GM19463 (cell line): Measurements from ENCODE around the gene UGGT1.
A peak's percentile ranks its signal among the peaks of the same experiment; 100 is the strongest.
"Not testable (repeated sequence)": the region's sequence is repeated elsewhere in the genome, so short reads cannot be mapped to it uniquely, and the experiment has no call there.

Experiments
- ATAC-seq: cut with Tn5 transposase; IDR thresholded peaks from one replicate; pipeline ENCODE4 v1.9.1; 2021; ENCODE audit warnings: mild to moderate bottlenecking, moderate library complexity; ENCODE audit not compliant: unreplicated experiment

The UGGT1 gene

DNA sequence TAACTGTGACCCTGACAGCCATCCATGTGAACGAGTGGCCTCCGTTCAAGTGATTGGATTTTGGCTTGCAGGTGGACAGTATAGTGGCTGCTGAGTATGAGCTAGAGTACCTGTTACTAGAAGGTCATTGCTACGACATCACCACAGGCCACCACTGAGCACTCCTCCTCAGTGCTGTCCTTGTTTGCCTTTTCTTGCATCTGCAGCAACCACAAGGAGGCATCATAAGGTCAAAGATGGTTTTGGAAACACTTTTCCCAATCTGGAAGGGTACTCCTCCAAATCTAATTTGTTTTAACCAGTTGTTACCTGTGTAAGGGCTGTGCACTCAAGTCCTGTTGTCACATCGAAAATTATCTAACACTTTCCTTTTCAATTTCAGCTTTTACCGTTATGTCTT, 81.2 kb downstream of the UGGT1 start:
- no peak for ATAC-seq

DNA sequence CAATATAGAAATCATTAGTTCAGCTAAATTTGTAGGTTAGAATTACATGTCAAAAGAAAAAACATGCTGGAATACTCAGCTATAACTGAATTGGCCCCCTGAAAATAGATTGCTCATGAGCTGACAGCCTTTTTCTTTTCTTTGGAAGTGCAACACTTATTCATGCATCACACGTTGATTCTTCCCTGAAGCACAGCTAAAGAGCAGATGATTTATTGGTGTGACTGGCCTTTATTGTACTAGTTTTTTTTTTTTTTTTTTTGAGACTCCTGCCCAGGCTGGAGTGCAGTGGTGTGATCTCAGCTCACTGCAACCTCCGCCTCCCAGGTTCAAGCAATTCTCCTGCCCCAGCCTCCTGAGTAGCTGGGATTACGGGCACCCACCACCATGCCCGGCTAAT, 83.1 kb downstream of the UGGT1 start:
- ATAC-seq: not testable (repeated sequence)

DNA sequence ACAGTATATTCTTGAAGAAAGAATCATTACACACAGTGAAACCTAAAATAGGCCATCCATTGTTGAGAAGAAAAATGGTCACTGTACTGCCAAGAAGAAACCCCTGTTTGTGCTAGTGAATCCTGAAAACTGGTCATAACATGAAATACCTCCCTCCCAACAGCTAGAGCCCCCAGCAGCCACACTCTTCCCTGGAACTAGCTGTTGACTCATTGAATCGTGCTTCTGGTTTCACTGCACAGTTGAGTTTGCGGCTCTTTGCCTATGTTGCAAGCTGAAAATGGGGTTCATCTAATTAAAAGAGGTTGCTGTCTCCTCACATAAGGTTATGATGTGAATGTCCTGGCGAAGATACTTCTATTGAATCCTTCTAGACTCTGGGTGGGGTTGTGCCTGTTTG, 86.3 kb downstream of the UGGT1 start:
- ATAC-seq: no peak

DNA sequence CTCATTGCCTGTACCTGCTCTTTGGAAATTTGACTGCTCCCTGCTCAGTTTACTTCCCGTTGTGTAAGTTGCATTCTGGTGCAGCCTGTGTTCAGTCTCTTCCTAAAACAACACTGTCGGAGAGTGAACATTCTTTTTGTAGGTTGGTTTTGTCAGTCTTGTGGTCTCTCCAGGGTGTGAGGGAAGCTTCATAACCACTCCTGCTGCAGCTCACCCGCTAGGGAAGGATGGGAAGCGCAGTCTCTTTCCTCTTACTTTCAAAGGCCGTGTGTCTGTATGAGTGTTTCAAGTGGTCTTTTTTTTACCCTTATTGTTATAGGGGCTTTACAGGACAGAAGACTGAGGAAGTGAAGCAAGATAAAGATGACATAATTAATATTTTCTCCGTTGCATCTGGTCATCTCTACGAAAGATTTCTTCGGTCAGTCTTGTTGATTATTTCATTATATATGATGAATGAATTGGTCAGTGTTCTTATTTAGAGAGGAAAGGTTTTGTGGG, 87.2 kb downstream of the UGGT1 start:
- no peak for ATAC-seq

DNA sequence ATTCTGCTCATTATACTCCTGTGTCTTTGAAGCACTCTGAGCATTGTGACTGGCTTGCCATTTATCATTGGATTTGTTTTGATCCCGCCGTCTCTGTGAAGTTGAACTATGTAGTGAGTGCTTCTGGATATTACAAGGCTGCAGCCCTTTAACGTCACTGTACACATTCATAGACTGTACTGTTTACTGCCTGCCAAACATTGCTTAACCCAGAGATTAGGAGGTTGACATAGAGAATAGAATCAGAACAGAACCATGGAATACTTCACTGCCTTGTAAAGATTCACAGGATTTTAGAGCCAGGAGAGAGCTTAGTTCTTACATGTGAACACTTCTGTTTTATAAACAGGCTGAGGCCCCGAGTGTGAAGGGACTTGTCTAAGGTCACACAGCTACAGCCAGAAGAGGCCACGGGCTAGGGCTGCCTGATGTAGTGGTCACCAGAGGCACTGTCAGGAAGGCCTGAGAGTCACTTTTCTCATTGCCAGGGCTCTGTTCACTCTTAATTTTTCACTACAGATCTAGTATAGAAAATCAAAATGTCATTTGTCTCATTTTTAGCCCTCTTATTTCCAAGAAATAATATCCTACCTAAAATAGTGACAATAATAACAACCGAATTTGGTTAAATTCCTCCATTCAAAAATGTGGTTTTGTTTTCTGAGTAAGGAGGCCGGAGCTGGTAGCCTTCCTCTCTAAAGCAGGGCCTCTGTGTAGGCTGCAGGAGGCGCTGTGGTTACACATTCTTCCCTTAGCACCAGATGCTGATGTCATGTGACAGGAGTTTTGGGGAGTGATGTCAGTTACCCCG, 87.9 kb downstream of the UGGT1 start:
- ATAC-seq: no peak

DNA sequence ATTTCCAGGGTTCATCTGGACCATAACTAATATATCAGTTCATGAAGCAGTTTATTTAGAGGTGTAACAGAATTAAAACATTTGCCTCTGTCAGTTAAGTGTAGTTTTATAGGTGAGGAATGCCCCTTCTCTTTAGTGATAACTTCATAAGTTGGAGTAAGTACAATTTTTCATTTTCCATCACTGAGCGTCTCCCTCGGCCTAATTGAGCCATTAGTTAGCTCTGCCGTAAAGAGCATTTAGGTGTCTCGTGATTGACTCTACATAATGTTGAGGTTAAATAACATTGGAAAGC, 88.4 kb downstream of the UGGT1 start:
- ATAC-seq: no peak

DNA sequence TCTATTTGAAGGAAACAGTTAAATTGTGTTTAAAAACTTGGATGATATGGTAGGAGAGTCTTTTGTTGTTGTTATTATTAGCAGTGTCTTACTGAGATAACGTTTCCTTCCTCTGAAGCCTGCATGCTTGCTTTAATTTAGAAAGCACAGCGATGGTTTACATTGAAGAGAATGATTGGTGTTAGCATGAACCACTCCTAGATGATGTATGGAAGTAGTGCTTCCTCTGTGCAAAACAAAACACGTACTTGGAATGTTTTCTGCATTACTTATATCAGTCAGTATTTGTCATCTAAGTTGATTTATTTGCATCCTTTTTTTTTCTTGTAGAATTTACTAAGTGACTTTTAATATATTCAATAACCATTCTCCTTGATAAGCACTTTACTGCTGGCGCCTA, 89.0 kb downstream of the UGGT1 start:
- no peak for ATAC-seq

DNA sequence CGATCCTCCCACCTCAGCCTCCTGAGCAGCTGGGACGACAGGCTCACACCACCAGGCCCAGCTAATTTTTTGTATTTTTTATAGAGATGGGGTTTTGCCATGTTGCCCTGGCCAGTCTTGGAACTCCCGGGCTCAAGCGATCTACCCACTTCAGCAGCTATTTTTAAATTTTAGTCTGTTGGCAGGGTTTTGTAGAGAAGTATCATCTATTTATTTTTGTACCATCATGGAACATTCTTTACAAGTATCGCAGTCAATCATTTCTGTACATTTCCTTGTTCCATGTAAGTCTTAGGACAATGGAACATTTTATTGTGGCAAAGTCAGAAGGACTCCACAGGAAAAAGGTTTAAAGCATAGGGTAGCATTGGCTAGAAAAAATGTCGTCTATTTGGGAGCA, 94.6 kb downstream of the UGGT1 start:
- no peak for ATAC-seq

DNA sequence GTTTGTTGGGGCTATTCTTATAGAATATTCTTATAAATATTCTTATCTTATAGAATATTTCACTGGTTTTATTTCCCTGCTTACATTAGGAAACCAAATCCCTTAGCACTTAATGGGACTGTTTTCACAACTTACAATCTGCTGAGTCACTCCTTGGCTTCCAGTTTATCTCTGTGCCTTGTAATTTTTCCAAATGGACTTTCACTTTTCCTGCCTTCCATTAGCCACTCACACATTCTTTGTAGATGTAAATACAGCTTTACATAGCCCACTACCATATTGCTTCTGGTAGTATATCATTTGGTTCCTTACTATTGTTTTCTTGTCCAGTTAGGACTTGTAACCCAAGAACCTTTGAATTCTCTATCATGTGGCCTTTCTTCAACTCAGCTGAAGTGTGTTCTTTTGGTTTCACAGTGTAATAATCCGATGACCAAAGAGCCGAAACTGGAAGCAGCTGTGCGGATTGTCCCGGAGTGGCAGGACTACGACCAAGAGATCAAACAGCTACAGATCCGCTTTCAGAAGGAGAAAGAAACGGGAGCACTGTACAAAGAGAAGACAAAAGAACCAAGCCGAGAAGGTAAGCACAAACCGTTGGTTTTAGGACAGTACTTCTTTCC, 96.1 kb downstream of the UGGT1 start:
- ATAC-seq: no peak

DNA sequence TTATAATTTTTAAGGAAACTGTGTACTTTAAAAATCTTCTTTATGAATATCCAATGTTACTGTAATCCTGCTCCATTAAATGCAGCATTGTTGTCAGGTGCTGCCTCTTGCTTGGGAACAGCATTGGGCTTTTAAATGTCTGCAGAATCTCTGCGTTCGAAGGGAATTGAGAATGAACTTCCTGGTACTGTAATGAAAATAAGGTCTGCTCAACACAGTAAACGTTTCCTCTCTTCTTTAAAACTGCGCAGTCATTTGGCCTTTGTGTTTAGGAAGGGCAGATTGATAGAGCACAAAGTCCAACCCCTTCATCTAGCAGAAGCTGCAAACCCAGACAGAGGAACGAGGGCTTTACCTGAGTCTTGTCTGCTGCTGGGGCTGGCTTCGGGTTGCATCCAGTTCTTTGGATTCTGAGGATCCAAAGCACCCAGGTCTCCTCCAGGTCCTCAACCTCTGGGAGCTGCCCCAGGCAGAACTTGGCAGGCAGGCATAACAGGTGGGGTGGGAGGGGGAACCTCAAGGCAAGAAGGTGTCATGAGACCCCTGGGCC, 104.5 kb downstream of the UGGT1 start:
- no peak for ATAC-seq

DNA sequence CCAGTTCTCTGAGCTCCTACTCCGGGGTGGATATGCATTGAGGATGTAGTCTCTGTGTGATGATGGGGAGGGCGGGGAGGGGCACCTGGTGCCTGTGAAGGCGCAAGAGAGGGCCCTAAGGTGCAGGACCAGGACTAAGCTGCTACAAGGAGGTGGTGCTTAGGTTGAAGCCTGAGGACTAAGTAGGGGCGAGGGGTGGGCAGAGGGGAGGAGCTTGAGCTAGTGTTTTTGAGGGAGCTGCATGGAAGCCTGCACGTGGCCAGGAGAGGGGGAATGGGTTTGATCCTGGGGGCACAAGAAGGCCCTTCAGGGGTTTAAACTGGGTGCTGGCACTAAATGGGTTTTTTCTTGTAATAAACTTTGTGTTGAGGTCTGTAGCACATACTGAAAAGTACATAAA, 105.0 kb downstream of the UGGT1 start:
- ATAC-seq: no peak

DNA sequence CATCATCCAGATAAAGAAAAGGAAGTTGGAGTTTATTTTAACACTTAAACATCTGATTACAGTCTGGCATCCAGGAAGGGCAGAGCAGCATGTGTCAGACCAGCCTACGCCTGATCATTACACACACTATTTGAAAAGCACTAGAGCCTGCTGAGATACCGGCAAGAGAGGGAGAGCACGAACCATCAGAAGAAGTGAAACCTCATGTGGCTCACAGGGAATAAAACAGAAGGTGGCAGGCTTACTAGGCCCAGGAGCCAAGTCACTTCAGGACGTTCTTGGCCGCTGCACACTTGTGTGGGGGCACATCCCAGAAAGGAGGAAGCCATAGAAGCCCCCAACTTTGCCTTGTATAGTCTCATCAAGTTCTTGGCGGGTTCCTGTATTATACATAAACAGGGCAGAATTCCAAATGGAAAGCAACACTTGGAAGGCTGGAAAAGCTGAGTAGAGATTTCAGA, 105.5 kb downstream of the UGGT1 start:
- ATAC-seq: peak; percentile 54

DNA sequence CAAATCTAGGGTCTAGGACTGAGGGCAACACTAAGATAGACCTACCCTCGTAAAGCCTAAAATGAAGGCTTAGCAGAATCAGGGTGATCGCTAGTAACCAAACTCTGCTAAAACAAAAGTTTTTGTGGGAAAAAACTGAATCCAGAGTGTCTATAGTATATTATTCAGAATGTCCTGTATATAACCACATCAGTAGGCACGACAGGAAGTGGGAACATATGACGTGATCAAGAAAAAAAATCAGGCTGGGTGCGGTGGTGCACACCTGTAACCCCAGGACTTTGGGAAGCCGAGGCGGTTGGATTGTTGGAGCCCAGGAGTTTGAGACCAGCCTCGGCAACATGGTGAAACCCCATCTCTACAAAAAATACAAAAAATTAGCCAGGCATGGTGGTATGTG, 106.1 kb downstream of the UGGT1 start:
- no peak for ATAC-seq

DNA sequence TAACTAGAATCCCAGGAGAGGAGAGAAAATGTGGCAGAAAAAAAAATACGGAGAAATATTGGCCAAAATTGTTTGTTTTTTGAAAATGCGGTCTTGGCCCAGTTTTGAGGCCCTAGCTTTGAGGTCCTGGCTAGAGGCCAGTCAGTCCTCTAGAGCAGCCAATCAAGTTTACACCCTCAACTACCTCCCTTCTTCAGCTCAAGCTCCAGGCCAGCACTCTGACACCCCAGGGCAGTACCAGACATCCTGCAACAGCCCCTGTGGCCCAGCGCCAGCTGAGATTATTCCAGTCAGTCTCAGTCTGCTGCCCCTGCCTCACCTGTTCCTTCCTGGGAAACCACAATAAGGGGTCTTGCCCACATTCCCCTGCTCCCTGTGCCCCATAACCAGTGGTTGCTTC, 107.7 kb downstream of the UGGT1 start:
- no peak for ATAC-seq

DNA sequence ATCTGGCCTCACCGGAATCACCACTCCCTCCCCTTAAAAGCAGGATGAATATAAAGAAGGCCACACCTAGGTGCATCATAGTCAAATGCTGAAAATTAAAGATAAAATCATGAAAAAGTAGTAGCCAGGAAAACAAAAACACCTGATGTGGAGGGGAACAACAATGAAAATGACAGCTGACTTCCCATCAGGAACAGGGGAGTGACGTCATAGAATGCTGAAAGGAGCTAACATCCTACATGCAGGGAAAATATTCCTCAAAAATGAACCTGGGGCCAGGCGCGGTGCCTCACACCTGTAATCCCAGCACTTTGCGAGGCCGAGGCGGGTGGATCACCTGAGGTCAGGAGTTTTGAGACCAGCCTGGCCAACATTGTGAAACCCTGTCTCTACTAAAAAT, 108.1 kb downstream of the UGGT1 start:
- no peak for ATAC-seq

DNA sequence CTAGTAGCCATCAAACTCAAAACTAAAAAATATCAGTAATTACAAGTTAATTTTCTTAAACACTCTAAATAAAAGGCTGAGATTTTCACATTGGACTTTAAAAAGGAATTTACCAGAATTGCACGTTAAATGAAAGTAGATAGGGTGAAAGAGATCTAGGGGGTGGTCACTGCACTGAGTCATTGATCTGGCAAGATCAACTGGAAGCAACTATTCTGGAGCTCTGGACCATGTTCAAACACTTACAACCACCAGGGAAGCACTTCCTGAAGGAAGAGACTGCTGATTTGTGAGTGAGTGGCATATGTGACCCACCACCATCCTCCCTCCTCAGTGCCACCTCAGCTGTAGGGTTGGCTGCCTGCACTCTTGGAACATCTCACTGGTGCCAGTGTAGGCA, 111.8 kb downstream of the UGGT1 start:
- no peak for ATAC-seq

DNA sequence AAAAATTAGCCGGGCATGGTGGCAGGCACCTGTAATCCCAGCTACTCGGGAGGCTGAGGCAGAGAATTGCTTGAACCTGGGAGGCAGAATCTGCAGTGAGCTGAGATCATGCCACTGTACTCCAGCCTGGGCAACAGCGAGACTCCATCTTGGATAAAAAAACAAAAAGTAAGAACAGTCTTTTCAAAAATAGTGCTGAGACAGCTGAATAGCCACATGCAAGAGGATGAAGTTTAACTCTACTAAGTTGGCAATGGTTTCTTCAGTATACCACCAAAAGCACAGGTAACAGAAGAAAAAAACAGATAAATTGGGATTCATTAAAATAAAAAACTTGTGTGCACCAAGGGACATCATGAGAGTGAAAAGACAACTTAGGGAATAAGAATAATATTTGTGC, 115.2 kb downstream of the UGGT1 start:
- ATAC-seq: no peak

DNA sequence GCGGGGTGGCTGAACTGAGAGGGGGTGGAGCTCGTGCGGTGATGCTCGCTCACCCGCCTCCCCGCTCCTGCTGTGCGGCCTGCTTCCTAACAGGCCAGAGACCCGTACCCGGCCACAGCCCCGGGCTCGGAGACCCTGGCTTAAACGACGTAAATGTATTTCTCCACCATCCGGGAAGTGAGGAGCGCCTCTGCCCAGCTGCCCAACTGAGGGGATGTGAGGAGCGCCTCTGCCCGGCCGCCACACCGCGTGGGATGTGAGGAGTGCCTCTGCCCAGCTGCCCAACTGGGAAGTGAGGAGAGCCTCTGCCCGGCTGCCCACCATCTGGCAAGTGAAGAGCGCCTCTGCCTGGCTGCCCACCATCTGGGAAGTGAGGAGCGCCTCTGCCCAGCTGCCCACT, 117.0 kb downstream of the UGGT1 start:
- ATAC-seq: no peak

DNA sequence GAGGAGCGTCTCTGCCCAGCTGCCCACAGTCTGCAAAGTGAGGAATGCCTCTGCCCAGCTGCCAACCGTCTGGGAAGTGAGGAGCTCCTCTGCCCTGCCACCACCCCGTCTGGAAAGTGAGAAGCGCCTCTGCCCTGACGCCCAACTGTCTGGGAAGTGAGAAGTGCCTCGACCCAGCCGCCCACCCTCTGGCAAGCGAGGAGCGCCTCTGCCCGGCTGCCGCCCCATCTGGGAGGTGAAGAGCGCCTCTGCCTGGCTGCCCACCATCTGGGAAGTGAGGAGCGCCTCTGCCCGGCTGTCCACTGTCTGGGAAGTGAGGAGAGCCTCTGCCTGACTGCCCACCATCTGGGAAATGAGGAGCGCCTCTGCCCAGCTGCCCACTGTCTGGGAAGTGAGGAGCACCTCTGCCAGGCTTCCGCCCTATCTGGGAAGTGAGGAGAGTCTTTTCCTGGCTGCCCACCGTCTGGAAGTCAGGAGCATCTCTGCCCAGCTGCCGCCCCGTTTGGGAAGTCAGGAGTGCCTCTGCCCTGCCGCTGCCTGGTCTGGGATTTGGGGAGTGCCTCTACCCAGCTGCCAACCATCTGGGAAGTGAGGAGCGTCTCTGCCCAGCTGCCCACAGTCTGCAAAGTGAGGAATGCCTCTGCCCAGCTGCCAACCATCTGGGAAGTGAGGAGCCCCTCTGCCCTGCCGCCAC, 117.8 kb downstream of the UGGT1 start:
- ATAC-seq: not testable (repeated sequence)

DNA sequence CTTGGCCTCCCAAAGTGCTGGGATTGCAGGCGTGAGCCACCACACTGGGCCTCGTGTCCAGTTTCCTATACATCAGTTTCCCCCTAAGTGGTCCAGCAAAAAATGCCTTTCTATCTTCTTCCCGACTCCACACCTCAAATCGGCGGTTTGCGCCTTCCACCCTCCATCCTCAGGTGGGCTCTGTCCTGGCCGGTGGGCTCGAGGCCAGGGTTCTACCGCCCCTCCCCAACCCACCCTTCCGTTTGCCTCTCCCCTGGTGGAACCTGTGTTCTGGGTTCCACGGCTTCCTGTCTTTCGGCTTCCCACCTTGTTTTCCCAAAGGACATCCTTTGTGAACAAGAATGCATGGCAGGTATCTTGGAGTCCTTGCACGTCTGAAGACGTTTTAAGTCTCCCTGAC, 123.3 kb downstream of the UGGT1 start:
- no peak for ATAC-seq

DNA sequence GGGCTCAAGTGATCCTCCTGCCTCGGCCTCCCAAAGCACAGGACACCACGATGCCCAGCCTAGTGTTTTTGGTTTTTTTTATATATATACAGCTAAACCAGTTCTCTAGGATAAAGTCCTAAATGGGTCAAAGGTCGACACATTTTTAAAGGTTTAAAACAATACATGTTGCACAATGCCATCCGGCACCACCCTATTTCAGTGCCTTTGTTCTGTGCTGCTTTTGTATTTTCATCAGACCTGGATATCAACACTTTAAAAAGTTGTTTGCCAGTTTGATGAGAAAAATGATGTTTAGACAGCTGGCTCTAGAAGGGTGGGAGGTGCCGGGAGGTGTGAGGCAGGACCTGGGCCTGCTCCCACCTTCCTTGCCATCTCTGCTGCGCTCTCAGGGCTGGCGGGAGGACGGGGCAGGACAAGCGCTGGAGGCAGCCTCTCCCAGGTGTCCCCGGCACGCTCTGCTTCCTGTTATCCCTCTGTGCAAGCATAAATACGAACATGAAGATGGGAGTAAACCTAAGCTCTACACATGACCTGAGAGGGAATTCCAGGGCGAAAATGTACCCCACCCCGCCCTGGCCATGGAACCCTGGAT, 124.0 kb downstream of the UGGT1 start:
- ATAC-seq: no peak
